NCI-H1694 (cell line): ENCODE results near the gene MS4A8.
"Not testable (repeated sequence)": the region's sequence is repeated elsewhere in the genome, so short reads cannot be mapped to it uniquely, and the experiment has no call there.

Experiments
- DNase-seq: peaks from one replicate; lab custom pipeline; 2025; lab: John Stamatoyannopoulos, UW

Gene MS4A8

GRCh38 chr11:60699284-60699691 lies at the start of gene MS4A8:
MS4A8 (plus strand) TSS chr11:60699612; CDS start chr11:60700861, 1,249 bp downstream.
- DNase-seq: no peak

- DNase-seq: no peak
Measured at GRCh38 chr11:60657888-60658287, 41.5 kb upstream of the MS4A8 start.

- no peak for DNase-seq
Measured at GRCh38 chr11:60658409-60658808, 41.0 kb upstream of the MS4A8 start.

- no peak for DNase-seq
Measured at GRCh38 chr11:60672255-60672654, 27.2 kb upstream of the MS4A8 start.

- not testable (repeated sequence) for DNase-seq
Measured at GRCh38 chr11:60678231-60678630, 21.2 kb upstream of the MS4A8 start.

GRCh38 chr11:60679879-60680278 lies 19.5 kb upstream of the MS4A8 start:
- DNase-seq: no peak

- DNase-seq: no peak
Measured at GRCh38 chr11:60680455-60681119, 18.8 kb upstream of the MS4A8 start.

GRCh38 chr11:60684541-60684848 lies 14.9 kb upstream of the MS4A8 start:
- DNase-seq: not testable (repeated sequence)

GRCh38 chr11:60691661-60692060 lies 7.8 kb upstream of the MS4A8 start:
- DNase-seq: no peak

- no peak for DNase-seq
Measured at GRCh38 chr11:60699936-60700335, 524 bp downstream of the MS4A8 start.

GRCh38 chr11:60700689-60701468 lies 1.5 kb downstream of the MS4A8 start:
- DNase-seq: peak; percentile 11

GRCh38 chr11:60701469-60701818 lies 2.0 kb downstream of the MS4A8 start:
- no peak for DNase-seq

- DNase-seq: no peak
Measured at GRCh38 chr11:60703374-60703773, 4.0 kb downstream of the MS4A8 start.

- no peak for DNase-seq
Measured at GRCh38 chr11:60705895-60706294, 6.5 kb downstream of the MS4A8 start.

GRCh38 chr11:60706931-60707330 lies 7.5 kb downstream of the MS4A8 start:
- DNase-seq: no peak

GRCh38 chr11:60710482-60710881 lies 11.1 kb downstream of the MS4A8 start:
- no peak for DNase-seq

GRCh38 chr11:60711276-60711675 lies 11.9 kb downstream of the MS4A8 start:
- no peak for DNase-seq

GRCh38 chr11:60713423-60713822 lies 14.0 kb downstream of the MS4A8 start:
- DNase-seq: not testable (repeated sequence)

- no peak for DNase-seq
Measured at GRCh38 chr11:60717956-60718355, 18.5 kb downstream of the MS4A8 start.

- DNase-seq: no peak
Measured at GRCh38 chr11:60718524-60719316, 19.3 kb downstream of the MS4A8 start.

GRCh38 chr11:60719391-60719790 lies 20.0 kb downstream of the MS4A8 start:
- no peak for DNase-seq

GRCh38 chr11:60720460-60720859 lies 21.0 kb downstream of the MS4A8 start:
- no peak for DNase-seq

GRCh38 chr11:60724420-60724819 lies 25.0 kb downstream of the MS4A8 start, which contains the start of gene MS4A18:
MS4A18 (plus strand) TSS chr11:60724720.
- DNase-seq: no peak
